NT2/D1 (cell line): ENCODE results near the gene WRAP73.

Experiments used
- DNase-seq: peaks from one replicate; pipeline ENCODE4 v3.0.0-alpha.2; 2011; ENCODE audit warnings: low read depth, low spot score
- H3K27me3 ChIP-seq: 2 replicates; pipeline ENCODE4 v1.6.0; 2011; ENCODE audit warnings: mild to moderate bottlenecking; ENCODE audit not compliant: insufficient read length, insufficient read depth
- H3K36me3 ChIP-seq: 2 replicates; pipeline ENCODE4 v1.6.1; 2011; ENCODE audit warnings: mild to moderate bottlenecking, low read length, mixed read lengths; ENCODE audit not compliant: insufficient read depth, insufficient read length
- H3K4me1 ChIP-seq: 2 replicates; pipeline ENCODE4 v1.5.1; 2011; ENCODE audit not compliant: insufficient read depth, insufficient read length
- H3K4me3 ChIP-seq: 2 replicates; pipeline ENCODE4 v1.5.1; 2011; ENCODE audit warnings: low read depth; ENCODE audit not compliant: insufficient read length
- H3K9ac ChIP-seq: 2 replicates; pipeline ENCODE4 v1.6.0; 2011; ENCODE audit warnings: low read depth; ENCODE audit not compliant: insufficient read length
- H3K9me3 ChIP-seq: 2 replicates; pipeline ENCODE4 v1.5.1; 2011; ENCODE audit warnings: mild to moderate bottlenecking, low read length; ENCODE audit not compliant: insufficient read depth
- SUZ12 ChIP-seq: IDR thresholded peaks from 2 replicates; pipeline ENCODE4 v1.6.1; 2011; ENCODE audit not compliant: insufficient read length, insufficient read depth; ENCODE audit errors: extremely low read depth
- YY1 ChIP-seq: IDR thresholded peaks from 2 replicates; pipeline ENCODE4 v1.6.1; 2011; ENCODE audit not compliant: insufficient read length, insufficient read depth
- ZNF274 ChIP-seq: IDR thresholded peaks from 2 replicates; pipeline ENCODE4 v1.6.1; 2011; ENCODE audit warnings: mild to moderate bottlenecking, low read depth, low read length

The WRAP73 gene

GRCh38 chr1:3695326-3696217, 45.7 kb upstream of the WRAP73 start:
- Histone ChIP-seq H3K4me3 (no peak overlapping the region), H3K36me3 (no peaks in the 10 kb centered on the region), H3K27me3 (peaks cover 8% of the 10 kb centered on the region)

DNA sequence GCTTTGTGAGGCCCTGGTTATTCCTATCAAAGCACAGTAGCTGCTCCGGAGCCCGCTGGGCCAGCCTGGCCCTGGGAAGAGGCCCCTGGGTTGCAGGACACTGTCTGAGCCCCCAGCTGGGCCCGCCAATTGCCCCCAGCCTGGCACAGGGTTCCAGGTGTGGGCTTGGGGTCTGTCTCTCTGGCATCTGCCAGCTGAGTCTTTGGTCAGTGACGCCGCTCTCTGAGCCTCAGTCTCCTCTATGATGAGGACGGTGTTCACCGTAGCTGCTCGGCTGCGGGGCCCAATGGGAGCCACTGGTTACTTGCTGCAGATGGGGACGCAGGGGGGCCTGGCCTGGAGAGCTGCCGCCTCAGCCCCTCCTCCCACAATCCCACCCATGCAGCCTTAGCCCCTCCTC, 43.4 kb upstream of the WRAP73 start:
- TF ChIP-seq SUZ12, result no peak
- DNase-seq, result no peak
- no peak overlapping the region for H3K9ac ChIP-seq
- peaks cover 19% of the 10 kb centered on the region for H3K4me1 ChIP-seq
- H3K4me3 ChIP-seq, result no peak overlapping the region
- H3K36me3 ChIP-seq, result no peaks in the 10 kb centered on the region
- peaks cover 8% of the 10 kb centered on the region for H3K27me3 ChIP-seq
- no peaks in the 10 kb centered on the region for H3K9me3 ChIP-seq

More at GRCh38 chr1:3695326-3696217, 45.7 kb upstream of the WRAP73 start:
- peaks cover 17% of the 10 kb centered on the region for H3K4me1 ChIP-seq
- H3K9me3 ChIP-seq, result no peaks in the 10 kb centered on the region
- H3K9ac ChIP-seq, result peak overlapping the region; percentile 65
- peak; percentile 27 for DNase-seq
- TF ChIP-seq YY1, result no peak
- TF ChIP-seq SUZ12, result no peak
- TF ChIP-seq ZNF274, result no peak

DNA sequence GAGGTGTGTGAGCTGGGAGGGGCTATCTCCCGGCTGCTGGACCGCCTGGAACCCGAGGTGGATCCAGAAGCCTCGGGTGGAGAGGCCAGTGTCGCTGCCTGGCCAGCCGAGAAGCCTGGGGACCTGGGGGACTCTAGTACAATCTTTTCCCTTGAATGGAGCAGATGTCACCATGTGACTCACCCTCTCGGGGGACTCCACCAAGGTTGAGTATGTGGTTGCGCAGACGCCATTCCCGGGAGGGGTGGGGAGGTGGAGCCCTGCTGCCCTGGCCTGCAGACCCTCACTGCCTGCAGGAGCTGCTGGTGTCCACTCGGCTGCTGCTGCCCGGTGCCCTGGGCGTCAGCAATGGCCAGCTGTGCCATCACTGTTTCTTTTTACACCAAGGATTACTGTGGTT, 42.7 kb upstream of the WRAP73 start:
- no peaks in the 10 kb centered on the region for H3K9me3 ChIP-seq
- peaks cover 8% of the 10 kb centered on the region for H3K27me3 ChIP-seq
- peaks cover 24% of the 10 kb centered on the region for H3K4me1 ChIP-seq
- no peaks in the 10 kb centered on the region for H3K36me3 ChIP-seq
- no peak overlapping the region for H3K9ac ChIP-seq
- H3K4me3 ChIP-seq, result no peak overlapping the region
- DNase-seq, result no peak
- TF ChIP-seq SUZ12 (no peak), ZNF274 (no peak), YY1 (no peak)

DNA sequence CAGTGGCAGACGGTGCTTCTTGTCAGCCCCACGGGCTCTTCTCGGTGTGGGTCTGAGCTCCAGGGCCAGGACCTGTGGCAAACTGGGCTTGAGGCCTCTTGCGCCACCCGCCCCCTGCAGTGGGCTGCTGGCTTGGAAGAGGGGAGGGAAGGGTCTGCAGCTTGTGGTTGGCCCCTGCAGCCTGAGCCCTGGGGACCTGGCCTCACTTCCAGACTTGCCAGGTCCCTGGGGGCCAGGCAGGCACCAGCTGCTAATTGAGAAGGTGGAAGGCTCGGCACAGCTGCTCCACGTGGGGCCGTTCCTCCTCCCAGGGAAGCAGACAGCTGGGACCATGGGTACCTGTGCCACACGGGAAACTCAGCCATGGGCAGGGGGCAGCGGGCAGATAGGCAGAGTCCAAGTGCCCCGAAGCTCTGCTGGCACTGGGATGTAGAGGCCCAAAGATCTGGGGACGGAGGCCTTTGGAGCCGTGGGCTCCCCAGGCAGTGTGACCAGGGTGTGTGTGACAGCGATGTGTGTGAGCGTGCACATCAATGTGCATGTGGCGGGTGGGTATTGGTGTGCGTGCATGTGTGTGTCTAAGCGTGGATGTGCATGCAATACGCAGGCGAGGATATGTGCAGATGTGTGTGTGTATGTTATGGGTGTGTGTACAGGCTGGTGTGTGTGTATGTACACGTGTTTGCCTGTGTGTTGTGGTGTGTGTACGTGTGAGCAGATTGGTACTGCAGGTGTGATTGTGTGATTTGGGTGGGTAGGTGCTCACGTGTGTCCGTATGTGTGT, 41.7 kb upstream of the WRAP73 start:
- no peak for DNase-seq
- Histone ChIP-seq H3K9ac (no peak overlapping the region), H3K4me1 (peaks cover 23% of the 10 kb centered on the region)

DNA sequence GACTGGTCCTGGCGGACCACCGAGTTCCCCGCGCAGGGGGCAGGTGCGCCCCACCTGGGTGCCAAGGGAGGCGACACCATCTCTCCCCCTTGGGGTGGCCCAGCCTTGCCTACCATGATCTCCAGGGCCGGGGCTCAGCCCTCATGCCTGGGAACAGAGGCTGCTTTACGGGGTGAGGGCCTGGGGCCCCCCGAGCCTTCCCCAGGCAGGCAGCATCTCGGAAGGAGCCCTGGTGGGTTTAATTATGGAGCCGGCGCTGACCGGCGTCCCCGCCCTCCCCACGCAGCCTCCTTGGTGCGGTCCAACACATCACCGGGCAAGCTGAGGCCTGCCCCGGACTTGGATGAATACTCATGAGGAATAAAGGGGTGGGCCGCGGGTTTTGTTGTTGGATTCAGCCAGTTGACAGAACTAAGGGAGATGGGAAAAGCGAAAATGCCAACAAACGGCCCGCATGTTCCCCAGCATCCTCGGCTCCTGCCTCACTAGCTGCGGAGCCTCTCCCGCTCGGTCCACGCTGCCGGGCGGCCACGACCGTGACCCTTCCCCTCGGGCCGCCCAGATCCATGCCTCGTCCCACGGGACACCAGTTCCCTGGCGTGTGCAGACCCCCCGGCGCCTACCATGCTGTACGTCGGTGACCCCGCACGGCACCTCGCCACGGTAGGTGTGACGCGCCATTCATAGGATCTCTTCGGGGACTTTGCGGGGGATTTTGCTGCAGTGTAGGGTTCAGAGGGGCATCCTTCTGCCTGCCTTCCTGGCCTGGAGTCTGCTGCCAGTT, 40.6 kb upstream of the WRAP73 start:
- no peak for DNase-seq
- peaks cover 14% of the 10 kb centered on the region for H3K27me3 ChIP-seq
- H3K9ac ChIP-seq, result no peak overlapping the region

More for the DNA sequence above, 41.7 kb upstream of the WRAP73 start:
- no peak for TF ChIP-seq YY1
- TF ChIP-seq ZNF274, result no peak
- TF ChIP-seq SUZ12, result no peak
- H3K36me3 ChIP-seq, result no peaks in the 10 kb centered on the region
- H3K9me3 ChIP-seq, result no peaks in the 10 kb centered on the region
- peaks cover 8% of the 10 kb centered on the region for H3K27me3 ChIP-seq
- no peak overlapping the region for H3K4me3 ChIP-seq

GRCh38 chr1:3689138-3689750, 39.3 kb upstream of the WRAP73 start:
- TF ChIP-seq YY1 (no peak), SUZ12 (no peak)
- DNase-seq, result no peak
- Histone ChIP-seq H3K9ac (no peak overlapping the region), H3K36me3 (no peaks in the 10 kb centered on the region), H3K27me3 (peaks cover 22% of the 10 kb centered on the region), H3K4me3 (peak overlapping the region; percentile 11), H3K9me3 (no peaks in the 10 kb centered on the region), H3K4me1 (peaks cover 15% of the 10 kb centered on the region)

More for the DNA sequence above, 40.6 kb upstream of the WRAP73 start:
- no peaks in the 10 kb centered on the region for H3K9me3 ChIP-seq
- H3K4me3 ChIP-seq, result no peak overlapping the region
- no peaks in the 10 kb centered on the region for H3K36me3 ChIP-seq
- TF ChIP-seq SUZ12, result no peak
- TF ChIP-seq YY1, result no peak
- TF ChIP-seq ZNF274, result no peak
- peaks cover 19% of the 10 kb centered on the region for H3K4me1 ChIP-seq
